ENCODE results near the gene STK25. TPM values are rescaled to one million over a fixed set of nuclear protein-coding genes. Genes with fewer than 3 reads are reported as not detected.

Gene STK25
- total RNA-seq, result 169 and 216 TPM in 2 replicates

GRCh38 chr2:241508240-241509154 lies at the start of gene STK25:
TSS of gene STK25 (minus strand) at chr2:241508584. CDS start at chr2:241508035, 549 bp downstream.

Other genes starting within 250 kb of the STK25 start
- gene HDLBP, start 192.9 kb downstream of the STK25 start, total RNA-seq, result 520 and 711 TPM in 2 replicates
- gene SEPTIN2, start 192.7 kb downstream of the STK25 start, total RNA-seq, result 289 and 409 TPM in 2 replicates
- gene FARP2, start 152.3 kb downstream of the STK25 start, total RNA-seq, result 33.5 and 54.5 TPM in 2 replicates
- 39.5 and 79.9 TPM in 2 replicates for gene BOK, start 50.2 kb upstream of the STK25 start, total RNA-seq
- gene THAP4, start 128.6 kb upstream of the STK25 start, total RNA-seq, result 44.2 and 49.5 TPM in 2 replicates
- 30.6 and 44.6 TPM in 2 replicates for gene ATG4B, start 129.1 kb upstream of the STK25 start, total RNA-seq
- 18.3 and 29.6 TPM in 2 replicates for gene DTYMK, start 178.2 kb upstream of the STK25 start, total RNA-seq
- gene ING5, start 193.5 kb upstream of the STK25 start, total RNA-seq, result 15.8 and 27.6 TPM in 2 replicates
- gene D2HGDH, start 226.0 kb upstream of the STK25 start, total RNA-seq, result 16.7 and 20.3 TPM in 2 replicates

All from pericardium fibroblast (primary cell).